ENCODE measurements around the gene TMPRSS2. TPM values are rescaled to one million over a fixed set of nuclear protein-coding genes. Genes with fewer than 3 reads are reported as not detected.

The TMPRSS2 gene
- total and polyA plus RNA-seq, 11 donors: 0.04 TPM; not detected in 10

GRCh38 chr21:41433566-41433965, 74.4 kb downstream of the TMPRSS2 start:
- no peak overlapping the region for H3K4me3 ChIP-seq
- WGBS, 4 donors: 95 to 99% (median 97%) methylated on average over 2 of the region's 2 CpGs
- H3K27ac ChIP-seq: no peak overlapping the region
- H3K9me3 ChIP-seq: peaks cover 0 to 12% (median 2%) of the 10 kb centered on the region in 12 donors
- intact Hi-C loops (cut with DNase I): no loop called here
- no peak for DNase-seq
- no peaks in the 10 kb centered on the region for H3K27me3 ChIP-seq
- no peak for ATAC-seq
- TF ChIP-seq, protein P1, sequence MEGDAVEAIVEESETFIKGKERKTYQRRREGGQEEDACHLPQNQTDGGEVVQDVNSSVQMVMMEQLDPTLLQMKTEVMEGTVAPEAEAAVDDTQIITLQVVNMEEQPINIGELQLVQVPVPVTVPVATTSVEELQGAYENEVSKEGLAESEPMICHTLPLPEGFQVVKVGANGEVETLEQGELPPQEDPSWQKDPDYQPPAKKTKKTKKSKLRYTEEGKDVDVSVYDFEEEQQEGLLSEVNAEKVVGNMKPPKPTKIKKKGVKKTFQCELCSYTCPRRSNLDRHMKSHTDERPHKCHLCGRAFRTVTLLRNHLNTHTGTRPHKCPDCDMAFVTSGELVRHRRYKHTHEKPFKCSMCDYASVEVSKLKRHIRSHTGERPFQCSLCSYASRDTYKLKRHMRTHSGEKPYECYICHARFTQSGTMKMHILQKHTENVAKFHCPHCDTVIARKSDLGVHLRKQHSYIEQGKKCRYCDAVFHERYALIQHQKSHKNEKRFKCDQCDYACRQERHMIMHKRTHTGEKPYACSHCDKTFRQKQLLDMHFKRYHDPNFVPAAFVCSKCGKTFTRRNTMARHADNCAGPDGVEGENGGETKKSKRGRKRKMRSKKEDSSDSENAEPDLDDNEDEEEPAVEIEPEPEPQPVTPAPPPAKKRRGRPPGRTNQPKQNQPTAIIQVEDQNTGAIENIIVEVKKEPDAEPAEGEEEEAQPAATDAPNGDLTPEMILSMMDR (IDR thresholded peaks at IDR 0.05): no peak
- no peak for TF ChIP-seq POLR2A (IDR thresholded peaks at IDR 0.05)
- peaks cover 0 to 17% (median 0%) of the 10 kb centered on the region in 12 donors for H3K4me1 ChIP-seq
- peaks cover 0 to 100% (median 85%) of the 10 kb centered on the region in 9 donors for H3K36me3 ChIP-seq

GRCh38 chr21:41432562-41433460, 75.1 kb downstream of the TMPRSS2 start:
- H3K4me1 ChIP-seq: peaks cover 0 to 24% (median 0%) of the 10 kb centered on the region in 12 donors
- intact Hi-C loops (cut with DNase I): no loop called here
- H3K9me3 ChIP-seq: peaks cover 0 to 12% (median 2%) of the 10 kb centered on the region in 12 donors
- no peak for TF ChIP-seq POLR2A (IDR thresholded peaks at IDR 0.05)
- TF ChIP-seq, protein P1 (IDR thresholded peaks at IDR 0.05): no peak
- no peaks in the 10 kb centered on the region for H3K27me3 ChIP-seq
- 75 to 96% (median 77%) methylated on average over 10 of the region's 10 CpGs for WGBS, 4 donors
- peaks cover 0 to 100% (median 85%) of the 10 kb centered on the region in 9 donors for H3K36me3 ChIP-seq
- DNase-seq (no peak), ATAC-seq (no peak)
- no peak overlapping the region for H3K4me3 ChIP-seq
- H3K27ac ChIP-seq: no peak overlapping the region

DNA sequence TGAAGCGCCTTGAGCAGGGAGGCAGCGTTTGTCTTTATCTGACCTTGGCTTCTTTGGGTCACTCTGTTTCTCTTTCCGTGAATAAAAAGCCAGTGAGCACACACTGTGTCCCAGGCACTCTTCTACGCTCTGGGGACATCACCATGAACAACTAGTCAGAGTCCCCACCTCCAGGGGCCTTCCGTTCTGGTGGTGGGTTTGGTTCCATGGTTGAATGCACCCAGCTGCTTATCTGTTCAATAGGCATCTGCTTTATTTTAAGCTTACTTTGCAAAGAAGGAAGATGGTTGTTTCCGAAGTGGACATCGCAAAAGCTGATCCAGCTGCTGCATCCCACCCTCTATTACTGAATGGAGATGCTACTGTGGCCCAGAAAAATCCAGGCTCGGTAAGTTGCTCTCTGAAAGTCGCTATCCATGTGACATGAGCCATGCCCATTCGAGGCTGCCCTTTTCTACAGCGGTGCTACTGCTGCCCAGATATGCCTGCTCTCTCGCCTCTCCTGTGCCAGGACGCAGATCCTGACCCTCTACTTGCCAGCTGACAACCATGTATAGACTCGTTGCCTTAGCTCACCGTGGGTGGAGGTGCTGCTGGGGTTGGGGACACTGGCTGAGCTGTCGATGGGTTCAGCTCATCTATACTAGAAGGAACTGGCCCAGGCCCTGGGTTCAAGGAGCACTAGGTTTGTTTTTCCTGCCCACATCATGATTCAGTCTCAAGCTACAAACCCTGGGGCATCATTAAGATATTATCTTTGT, 76.0 kb downstream of the TMPRSS2 start:
- no peak for DNase-seq
- Histone ChIP-seq H3K36me3 (peaks cover 0 to 96% (median 76%) of the 10 kb centered on the region in 9 donors), H3K27ac (no peak overlapping the region), H3K27me3 (peaks cover 0 to 2% (median 0%) of the 10 kb centered on the region in 9 donors), H3K4me1 (peaks cover 0 to 32% (median 3%) of the 10 kb centered on the region in 12 donors), H3K9me3 (peaks cover 0 to 12% (median 2%) of the 10 kb centered on the region in 12 donors), H3K4me3 (no peak overlapping the region)
- TF ChIP-seq, protein P1 (IDR thresholded peaks at IDR 0.05): no peak
- TF ChIP-seq POLR2A (IDR thresholded peaks at IDR 0.05): no peak
- no peak for ATAC-seq
- 83 to 91% (median 85%) methylated on average over 15 to 16 of the region's 16 CpGs for WGBS, 4 donors
- intact Hi-C loops (cut with DNase I): no loop called here

Data from heart left ventricle (tissue), 16 donors.